HuH-7.5 (cell line): Measurements from ENCODE around the gene USH2A.

Source experiments
- DNase-seq: peaks from one replicate; pipeline ENCODE4 v3.0.0; 2011; ENCODE audit warnings: low spot score

Gene USH2A

GRCh38 chr1:216422821-216423520 is at the start of gene USH2A:
USH2A (minus strand) TSS chr1:216423448; CDS start chr1:216422336, 1,112 bp downstream.
- no peak for DNase-seq

GRCh38 chr1:216466162-216466801 is 43.0 kb upstream of the USH2A start:
- DNase-seq: no peak

GRCh38 chr1:216464489-216464888 is 41.2 kb upstream of the USH2A start:
- DNase-seq: no peak

- DNase-seq: no peak
These were observed 39.0 kb upstream of the USH2A start for GRCh38 chr1:216462066-216462775.

GRCh38 chr1:216461466-216461865 is 38.2 kb upstream of the USH2A start:
- DNase-seq: no peak

- no peak for DNase-seq
These were observed 36.5 kb upstream of the USH2A start for GRCh38 chr1:216459651-216460207.

GRCh38 chr1:216458812-216459211 is 35.6 kb upstream of the USH2A start:
- no peak for DNase-seq

- DNase-seq: no peak
These were observed 34.1 kb upstream of the USH2A start for GRCh38 chr1:216457356-216457755.

- DNase-seq: no peak
These were observed 33.4 kb upstream of the USH2A start for GRCh38 chr1:216456682-216457081.

- DNase-seq: no peak
These were observed 30.5 kb upstream of the USH2A start for GRCh38 chr1:216453777-216454176.

GRCh38 chr1:216450227-216450626 is 27.0 kb upstream of the USH2A start:
- DNase-seq: no peak

- DNase-seq: no peak
These were observed 24.8 kb upstream of the USH2A start for GRCh38 chr1:216448011-216448510.

- no peak for DNase-seq
These were observed 14.4 kb upstream of the USH2A start for GRCh38 chr1:216437603-216438002.

GRCh38 chr1:216434232-216434631 is 11.0 kb upstream of the USH2A start:
- DNase-seq: no peak

GRCh38 chr1:216433175-216433574 is 9.9 kb upstream of the USH2A start:
- DNase-seq: no peak

- DNase-seq: no peak
These were observed 7.5 kb upstream of the USH2A start for GRCh38 chr1:216430744-216431143.

- no peak for DNase-seq
These were observed 2.3 kb upstream of the USH2A start for GRCh38 chr1:216425577-216425976.

GRCh38 chr1:216420746-216421145 is 2.5 kb downstream of the USH2A start:
- DNase-seq: no peak

GRCh38 chr1:216420263-216420662 is 3.0 kb downstream of the USH2A start:
- no peak for DNase-seq

GRCh38 chr1:216416488-216416887 is 6.8 kb downstream of the USH2A start:
- no peak for DNase-seq

- no peak for DNase-seq
These were observed 13.2 kb downstream of the USH2A start for GRCh38 chr1:216410026-216410425.

- DNase-seq: no peak
These were observed 32.3 kb downstream of the USH2A start for GRCh38 chr1:216390956-216391355.

- DNase-seq: no peak
These were observed 33.5 kb downstream of the USH2A start for GRCh38 chr1:216389774-216390173.
